ENCODE results near the gene NPAS3.

The NPAS3 gene

DNA sequence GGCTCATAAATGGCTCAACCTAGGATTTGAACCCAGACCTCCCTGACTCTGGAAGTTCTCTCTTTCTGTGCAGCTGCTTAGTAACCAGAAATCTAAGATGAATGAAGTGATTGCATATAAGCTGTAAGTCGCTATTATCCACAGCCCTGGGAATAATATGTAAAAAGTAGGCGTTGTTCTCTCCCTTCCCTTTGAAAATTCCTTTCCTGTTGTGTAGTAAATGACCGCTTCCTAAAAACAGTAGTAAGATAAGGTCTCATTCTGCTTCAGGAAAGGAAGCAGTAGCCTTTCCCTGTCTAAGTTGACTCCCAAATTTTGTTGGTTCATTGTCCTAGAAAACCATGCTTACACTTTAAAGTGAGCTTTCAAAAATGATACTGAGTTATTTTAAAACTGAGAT lies 593.9 kb downstream of the NPAS3 start:
- DNase-seq = no peak

DNA sequence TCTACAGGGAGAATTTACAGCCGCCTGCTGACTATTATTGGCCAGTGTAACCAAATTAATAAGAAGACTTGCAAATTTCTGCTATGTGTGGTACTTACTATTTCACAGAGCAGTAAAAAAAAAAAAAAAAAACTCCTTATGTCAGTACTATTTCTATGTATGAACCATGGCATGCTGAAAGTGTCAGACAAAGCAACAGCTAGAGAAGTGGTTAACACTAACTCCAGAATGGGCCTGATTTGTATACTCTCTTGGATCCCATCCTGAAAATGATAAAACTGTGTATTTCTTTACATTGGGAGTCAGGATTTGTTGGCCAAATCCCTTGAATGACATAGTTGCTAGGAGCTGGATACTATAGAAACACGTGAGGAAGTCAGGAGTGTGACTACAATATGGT lies 595.4 kb downstream of the NPAS3 start:
- no peak for DNase-seq

DNA sequence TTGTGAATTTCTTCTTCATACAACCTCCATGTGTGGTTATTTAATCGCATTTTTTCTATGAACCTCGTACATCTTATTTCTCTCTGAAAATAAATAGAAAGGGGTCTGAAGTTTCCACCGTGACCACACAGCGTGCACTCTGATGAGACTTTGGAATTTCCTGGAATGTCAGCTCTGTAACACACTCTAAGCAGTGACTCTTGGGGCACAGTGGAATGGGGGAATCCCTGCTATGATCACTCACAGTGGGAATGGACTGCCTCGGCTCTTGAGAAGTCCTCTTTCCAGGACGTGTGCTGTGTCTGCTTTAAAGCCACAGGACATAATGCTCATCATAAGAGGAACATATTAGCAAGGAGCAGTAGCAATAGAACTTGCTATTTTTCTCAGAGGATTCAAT lies 596.0 kb downstream of the NPAS3 start:
- no peak for DNase-seq

DNA sequence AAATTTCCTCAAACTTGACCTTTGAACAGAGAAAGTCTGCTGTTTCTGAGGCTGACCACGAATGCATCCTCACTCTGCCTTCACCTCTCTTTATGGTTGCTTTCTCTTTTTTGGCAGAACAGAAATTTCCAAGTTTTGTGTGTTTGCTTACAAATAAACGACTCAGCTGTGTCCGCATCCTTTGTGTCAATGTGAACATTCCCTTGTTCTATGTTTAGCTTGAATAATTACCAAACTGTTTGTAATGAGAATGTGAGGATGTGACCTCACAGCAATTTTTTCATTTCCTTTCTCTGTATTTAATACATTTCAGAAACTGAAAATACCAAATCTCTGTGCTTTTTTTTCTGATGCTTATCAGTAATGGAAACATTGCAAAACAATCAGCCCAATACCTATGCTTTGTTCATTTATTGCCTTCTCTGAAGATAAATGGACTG lies 601.3 kb downstream of the NPAS3 start:
- no peak for DNase-seq

DNA sequence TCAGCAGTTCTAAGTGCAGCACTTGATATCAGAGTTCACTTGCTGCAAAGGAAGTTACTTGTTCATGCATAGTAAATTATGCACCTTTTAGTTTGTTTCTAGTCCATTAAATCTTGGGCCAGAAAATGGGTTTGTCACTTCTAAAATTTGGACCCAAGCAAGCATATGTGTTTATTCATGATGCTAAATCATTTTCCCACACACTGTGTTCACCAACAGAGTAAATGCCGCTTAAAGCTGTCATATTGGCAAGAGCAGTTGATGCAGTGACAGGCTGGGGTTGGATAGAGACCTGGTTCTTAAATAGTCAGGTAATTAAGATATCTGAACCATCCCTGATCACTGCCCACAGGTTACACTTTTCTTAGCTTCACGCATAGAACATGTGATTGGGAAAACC lies 602.5 kb downstream of the NPAS3 start:
- no peak for DNase-seq

DNA sequence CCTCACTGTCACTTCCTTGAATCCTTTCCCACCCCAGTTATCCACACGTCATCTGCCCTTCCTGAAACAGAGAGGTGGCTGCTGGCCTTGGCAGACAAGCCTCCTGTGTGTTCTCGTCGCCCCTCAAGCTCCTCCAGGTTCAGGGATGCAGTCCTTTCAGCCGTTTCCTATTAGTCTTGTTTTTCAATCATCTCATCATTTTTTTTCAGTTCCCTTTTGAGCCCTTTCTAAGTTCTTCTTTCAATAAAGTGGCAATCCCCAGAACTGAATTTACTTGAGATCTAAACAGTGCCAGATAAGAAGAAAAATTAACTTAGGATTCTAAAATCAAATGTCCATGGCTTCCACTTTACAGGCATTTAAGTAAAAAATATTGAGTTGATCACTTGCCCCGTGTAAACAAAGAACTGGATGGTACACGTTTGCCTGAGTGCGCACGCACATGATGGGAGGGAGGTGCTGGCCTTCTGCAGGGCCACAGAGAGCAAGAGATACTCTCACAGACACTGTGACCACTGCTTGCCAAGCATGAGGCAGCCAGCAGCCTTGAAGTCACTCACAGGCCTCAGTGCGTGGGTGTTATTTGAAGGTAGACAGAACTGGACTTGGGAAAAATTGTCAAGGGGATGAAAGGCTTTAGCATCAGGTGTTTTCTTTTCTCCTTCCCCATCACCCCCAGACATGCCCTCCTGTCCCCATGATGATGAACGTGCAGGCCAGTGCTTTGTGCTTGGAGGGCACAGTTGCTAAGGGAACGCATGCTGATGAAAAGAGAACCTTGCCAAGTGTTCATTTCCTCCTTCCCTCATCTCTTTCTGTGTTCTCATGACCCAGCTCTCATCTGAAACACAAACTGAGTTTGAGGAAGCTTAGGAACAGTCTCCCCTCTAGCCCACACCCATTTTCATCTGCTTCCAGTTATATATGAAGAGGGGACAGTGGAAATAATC lies 603.9 kb downstream of the NPAS3 start:
- DNase-seq = no peak

DNA sequence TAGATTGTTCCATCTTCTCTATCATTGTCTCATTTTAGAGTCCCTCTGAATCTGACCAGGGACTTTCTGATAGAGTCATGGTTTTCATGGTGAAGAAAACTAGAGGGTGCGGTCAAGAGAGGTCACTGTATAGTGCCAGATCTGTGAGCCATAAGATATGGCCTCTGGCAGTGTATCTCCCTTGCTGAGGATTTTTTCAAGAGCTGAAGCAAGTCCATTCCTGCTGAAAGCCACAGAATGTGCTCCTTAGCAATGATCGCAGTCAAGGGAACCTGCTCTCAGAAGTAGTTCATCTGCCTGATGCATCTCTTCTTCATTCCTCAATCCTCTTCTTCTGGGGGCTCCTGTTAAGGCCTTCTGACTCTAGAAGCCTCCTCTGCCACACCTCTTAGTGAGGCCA lies 607.0 kb downstream of the NPAS3 start:
- DNase-seq = no peak

DNA sequence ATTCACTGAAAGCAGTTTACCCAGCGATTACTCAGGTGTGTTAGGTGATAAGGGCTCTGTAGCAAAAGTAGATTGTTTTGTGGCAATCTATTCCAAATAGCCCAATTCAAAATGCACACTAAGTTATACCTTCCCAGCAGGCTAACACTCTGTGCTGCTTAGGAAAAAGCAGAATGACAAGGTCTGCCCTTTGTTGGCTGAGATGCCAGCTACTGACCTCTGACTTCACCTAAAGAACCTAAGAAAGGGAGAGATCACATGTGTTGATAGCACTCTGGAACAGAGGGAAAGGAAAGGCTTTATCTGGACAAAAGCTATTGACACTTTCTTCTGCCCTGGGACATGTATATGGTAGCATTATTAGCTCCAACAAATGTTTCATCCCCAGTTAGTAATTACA lies 609.9 kb downstream of the NPAS3 start:
- DNase-seq = no peak

DNA sequence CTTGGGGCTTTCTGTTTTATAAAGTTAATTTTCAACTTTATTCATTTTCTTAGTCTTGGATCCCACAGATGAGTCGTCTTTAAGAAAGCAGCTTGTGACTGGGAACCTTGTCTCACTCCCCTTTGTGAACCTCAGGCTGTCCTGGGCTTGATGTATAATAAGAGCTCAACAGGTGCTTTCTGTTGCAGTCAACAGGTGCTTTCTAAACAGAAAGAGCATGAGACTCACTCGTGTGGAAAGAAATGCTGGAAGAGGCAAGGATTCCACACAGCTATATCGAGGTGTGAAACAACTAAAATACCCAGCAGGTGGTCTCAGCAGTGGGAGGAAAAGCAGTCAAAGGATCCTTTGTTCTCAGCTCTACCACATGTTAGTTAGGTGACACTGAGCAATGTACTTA lies 613.3 kb downstream of the NPAS3 start:
- peak; percentile 56 for DNase-seq

DNA sequence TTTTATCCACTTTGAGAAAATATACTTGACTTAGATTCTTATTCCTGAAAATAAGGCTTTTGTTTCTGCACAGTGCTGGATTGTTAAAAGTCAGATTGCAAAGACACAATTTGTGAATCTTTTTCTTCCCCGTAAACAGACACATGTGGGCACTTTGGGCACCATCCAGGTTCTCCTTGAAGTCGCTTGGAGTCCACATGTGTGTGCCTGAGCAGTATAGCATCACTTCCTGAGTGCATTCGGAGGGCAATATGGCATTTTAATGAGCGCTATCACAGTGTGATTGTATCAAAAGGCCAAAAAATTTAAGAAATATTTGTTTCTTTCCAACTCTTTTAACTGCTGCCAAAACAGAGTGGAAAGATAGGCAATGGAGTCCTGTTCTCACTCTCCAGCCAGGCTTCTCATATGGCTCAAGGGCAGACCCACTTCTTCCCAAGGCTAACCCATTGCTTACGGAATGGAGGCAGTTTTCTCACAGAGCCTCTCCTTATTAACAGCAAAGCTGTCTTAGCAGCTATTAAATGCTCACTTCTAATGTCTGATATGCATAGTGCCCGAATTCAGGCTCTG lies 615.1 kb downstream of the NPAS3 start:
- no peak for DNase-seq

DNA sequence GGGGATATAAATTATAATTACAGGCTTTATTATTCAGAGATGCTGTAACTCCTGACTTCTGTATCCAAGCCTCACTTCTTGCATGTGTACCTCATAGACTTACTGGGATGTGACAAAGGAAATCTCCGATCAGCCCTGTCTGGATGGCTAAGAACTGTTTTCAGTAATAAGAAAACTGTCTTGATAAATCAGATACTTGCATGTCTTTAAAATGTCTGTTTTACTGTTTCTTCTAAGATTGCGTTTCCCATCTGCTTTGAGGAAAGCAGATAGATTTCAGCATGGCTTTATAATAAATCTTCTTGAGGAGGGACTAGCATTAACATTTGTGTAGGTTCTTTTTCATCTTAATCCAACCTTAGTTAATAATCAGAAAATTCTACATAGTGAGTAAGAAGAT lies 616.3 kb downstream of the NPAS3 start:
- DNase-seq = no peak

DNA sequence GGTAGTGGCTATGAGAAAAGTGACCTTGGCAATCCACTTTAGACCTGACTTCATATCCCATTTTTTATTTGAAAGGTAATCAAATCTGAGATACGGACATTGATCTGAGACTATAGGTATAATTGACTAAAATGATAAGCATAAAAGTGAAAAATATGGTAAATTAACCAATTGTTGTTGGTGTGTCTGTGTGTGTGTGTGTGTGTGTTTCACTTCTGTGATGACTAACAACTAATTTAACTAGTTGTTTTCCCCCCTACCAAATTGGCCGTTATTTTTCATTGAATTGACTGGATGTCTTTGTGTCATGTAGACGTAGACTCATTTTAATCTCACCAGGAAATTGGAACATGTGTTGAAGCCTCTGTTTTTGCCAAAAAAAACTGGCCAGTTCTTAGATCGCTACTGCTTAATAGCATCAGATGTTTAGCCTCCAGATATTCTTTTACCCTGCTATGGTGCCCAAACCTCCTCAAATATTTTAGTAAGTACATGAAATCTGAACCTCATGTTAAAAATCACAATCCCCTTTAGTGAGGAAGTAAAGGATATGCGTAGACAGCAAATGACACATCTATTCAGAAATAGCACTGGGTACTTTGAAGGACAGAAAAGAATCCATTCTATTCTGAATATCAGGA lies 617.2 kb downstream of the NPAS3 start:
- no peak for DNase-seq

DNA sequence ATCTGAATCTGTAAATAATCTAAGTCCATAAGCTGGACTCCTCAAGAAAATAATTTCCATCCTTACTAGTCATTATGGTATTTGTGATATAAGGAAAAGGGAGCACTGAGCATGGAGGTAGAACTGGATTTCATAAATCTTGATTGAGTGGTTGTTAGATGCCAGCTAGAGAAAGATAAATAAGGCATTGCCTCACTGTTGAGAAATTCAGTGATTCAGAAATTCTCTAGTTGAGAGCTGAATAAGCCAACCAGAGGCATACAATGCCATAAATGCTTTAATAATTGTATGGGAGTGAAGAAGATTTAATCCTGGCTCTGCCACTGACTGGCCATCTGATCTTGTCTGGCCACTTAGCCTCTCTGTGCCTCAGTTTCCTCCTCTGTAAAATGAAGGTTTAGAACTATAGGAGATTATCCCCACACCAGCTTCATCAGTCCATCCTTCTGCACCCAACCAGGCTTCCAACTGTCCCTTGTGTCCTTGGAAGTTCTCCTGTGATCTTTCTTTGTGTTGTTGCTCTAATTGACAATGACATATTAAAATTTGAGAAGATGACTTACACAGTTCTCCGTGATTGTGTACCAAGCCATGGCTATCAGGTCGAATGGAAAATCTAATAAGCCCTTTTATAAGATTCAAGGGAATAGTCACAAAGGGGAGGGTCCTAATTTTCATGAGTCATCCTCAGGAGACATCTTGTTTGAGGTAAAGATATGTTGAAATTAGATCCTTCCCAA lies 617.9 kb downstream of the NPAS3 start:
- DNase-seq = no peak

DNA sequence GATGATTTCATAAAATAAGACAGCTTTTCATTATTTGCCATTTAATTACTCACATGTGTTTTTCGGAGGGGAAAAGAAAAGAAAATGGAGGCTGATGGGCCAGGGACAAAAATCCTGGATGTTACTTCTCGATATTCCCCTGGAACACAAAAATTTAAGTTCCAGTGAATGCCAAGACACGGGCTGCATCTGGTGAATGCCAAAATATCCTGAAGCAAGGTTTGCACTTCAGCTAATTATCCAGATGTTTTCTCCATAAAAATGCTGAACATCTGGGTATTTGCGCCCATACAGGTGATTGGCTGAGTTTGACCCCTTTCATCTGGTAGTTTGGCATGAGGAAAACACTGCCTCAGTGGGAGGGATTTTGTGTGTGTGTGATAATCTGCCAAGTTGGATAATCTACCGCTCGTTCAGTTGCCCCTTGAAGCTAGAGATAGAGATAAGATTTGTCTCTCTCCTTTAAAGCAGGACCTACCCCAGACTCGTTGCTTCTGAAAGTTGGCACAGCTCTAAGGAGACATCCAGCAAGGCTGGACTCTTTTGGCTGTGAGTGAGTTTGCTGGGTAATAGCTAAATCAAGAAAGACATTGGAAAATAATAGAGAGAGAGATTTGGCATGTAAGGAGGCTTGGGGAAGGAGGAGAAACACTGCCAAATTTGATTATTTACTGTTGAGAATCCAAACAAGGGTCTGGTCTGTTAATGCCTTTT lies 622.2 kb downstream of the NPAS3 start:
- no peak for DNase-seq

DNA sequence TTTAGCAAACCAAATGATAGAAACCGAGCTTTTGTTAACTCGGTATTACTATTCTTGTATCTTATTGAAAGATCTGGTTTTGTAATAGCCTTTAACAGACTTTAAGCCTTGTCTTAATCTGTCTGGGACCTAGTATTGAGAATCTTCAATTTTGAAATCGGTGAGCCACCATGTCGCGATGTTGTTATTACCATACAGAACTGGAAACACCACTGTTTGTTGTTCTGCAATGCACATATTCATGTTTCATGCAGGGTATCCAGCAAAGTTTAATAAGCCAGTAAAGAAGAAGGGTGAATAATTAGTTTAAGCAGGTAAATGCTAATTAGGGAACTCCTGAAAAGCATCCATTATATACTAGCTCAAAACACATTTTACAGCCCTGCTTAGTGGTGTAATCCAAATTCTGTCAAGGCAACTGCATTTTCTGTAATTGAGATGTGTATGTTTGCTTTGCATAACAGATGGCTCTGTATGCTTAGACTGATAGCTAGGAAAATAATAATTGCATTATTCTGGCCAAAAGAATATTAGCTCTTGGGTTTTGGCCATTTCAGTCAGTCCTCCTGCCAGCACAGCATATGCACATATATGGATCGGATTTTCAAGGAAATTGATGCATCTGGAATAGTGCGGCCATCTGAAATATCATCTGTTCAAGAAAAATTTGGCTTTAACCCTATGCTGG lies 623.0 kb downstream of the NPAS3 start:
- no peak for DNase-seq

DNA sequence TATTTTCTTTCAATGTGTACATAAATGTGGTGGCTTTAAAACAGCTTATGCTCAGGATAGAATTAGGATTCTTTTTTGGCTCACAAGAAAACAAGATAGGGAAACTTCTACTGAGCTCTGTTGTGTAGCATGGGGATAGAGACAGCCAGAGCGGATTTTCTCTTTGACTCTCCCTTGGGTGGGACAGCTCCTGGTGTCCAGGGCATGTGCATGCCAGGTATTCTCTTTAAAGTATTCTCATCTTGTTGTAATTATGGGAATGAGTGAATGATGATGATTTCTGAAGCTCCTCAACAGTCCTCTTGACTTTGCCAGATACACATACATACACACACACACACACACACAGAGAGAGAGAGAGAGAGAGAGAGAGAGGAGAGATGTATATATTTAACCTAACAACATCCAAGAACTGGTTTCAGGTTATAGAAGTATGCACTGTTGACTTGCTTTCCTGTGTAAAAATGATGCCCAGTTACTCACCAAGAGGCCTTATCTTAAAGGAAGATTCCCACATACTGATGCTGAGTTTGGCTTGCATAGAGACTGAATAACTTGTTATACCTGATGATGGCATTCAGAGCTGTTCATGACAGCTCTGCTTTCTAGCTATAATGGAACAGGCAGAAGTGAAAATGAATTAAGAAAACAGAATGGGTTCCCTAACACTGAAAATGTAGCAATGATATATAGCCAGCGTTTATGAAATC lies 624.7 kb downstream of the NPAS3 start:
- no peak for DNase-seq

DNA sequence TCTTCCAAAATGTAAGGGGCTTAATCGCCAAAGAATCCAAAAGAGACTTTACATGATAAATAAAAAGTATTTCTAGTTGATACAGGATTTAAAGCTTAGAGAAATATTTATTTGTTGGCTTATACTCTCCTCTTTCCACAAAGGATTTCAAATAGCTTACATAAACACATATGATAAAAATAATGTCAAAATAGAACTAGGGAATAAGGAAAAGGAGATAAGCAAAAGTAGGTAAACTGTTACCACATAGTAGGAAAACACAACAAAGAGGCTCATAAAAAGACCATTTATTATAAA lies 625.2 kb downstream of the NPAS3 start:
- DNase-seq = no peak

DNA sequence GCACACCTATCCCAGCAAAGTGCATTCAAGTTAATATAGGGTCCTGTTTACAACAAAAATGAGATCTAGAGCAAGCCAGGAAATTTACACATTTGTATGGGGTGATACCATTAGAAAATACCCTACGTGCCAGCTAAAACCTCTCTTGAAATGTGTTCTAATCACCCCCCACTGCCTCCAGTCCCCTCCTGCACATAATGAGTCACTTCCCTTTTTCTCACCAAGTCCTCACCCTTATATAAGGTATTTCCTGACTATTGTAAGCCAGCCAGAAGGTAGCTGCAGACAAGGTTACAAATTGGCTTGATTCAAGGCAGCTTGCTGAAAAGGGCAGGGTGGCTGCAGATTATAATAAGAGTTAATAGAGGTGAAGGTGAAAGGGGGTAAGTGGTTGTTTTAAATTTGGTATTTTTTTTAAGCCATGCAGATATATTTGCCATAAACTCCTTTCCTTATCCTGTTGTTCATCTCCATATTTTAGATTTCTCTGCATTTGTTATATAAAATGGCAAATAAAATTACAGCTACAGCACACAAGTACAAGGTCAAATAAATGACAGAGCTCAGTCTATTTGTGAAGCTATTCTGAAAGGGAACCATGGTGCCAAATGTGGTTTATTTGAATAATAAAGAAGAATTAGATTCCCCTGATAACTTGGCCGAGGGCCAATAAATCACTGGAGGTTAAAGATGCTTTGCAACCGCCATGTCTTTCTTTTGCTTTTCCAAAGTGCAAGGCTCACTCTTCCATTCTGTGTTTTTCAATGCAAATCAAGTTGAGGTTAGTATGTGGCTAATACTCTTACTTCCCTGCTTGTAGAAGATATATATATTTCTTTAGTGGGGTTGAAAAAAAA lies 626.3 kb downstream of the NPAS3 start:
- peak; percentile 23 for DNase-seq

DNA sequence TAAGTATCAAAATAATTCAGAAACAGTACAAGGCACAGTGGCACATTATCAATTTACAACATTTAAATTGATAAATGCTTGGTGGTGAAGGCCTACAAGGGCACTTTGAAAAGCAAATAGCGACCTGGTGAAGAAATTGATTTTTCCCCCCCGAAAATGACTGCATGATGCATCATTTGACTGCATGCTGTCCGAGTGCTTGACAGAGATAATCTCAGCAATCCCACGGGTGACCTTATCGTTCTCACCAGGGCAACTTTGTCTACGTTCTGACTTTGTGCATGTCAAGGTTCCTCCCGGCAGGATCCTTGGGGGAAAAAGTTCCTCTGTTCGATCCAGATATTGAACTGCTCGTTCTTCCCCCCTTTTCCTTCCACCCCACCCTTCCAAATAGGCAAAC lies 627.4 kb downstream of the NPAS3 start:
- no peak for DNase-seq

DNA sequence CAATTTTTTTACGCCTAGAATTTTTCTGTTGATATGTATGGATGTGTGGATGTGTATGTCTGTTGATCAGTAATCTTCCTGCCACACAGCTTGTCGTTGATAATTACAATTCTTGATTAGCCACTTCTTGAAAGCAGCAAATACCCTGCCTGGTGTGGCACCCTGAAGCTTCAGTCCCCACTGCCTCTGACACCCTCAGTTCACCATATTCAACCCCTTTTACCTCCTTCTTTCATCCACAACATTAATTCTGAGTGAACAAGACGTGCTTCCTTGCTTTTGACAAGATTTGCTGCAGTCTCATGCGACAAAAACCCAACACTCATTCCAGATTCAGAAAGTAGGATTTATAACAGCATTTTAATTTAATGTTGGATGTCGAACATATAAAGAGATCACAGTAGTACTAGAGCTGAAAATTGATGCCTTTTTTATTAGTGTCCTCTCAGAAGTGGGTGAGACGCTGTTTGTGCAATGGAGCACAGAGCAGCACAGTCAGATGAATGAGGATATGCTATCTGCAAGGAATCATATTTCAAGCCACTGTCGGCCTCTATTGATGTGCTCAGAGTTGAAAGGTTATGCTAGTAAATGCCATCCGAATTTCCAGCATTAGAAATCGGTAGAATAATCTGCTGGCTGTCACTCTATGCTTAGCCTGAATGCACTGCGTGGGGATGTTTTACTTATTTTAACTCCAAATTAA lies 628.5 kb downstream of the NPAS3 start:
- no peak for DNase-seq
